ENCODE data around the gene MMP14. TPM values are rescaled to one million over a fixed set of nuclear protein-coding genes. Genes with fewer than 3 reads are reported as not detected.
"Not testable (repeated sequence)": the region's sequence is repeated elsewhere in the genome, so short reads cannot be mapped to it uniquely, and the experiment has no call there.

MMP14 gene
- polyA plus RNA-seq, 1 donor from 2014 or later, result not detected

GRCh38 chr14:22842211-22843122 lies 6.1 kb downstream of the MMP14 start:
- Mint-ChIP-seq H3K27ac (no peak overlapping the region), H3K27me3 (peaks cover 21% of the 10 kb centered on the region), H3K4me1 (peaks cover 0 to 3% (median 0%) of the 10 kb centered on the region in 3 donors), H3K4me3 (no peak overlapping the region), H3K9me3 (no peaks in the 10 kb centered on the region), H3K36me3 (no peaks in the 10 kb centered on the region)

- Mint-ChIP-seq H3K4me1 (peaks cover 0 to 2% (median 0%) of the 10 kb centered on the region in 3 donors), H3K9me3 (no peaks in the 10 kb centered on the region), H3K27ac (no peak overlapping the region), H3K4me3 (no peak overlapping the region), H3K27me3 (peaks cover 19% of the 10 kb centered on the region), H3K36me3 (no peaks in the 10 kb centered on the region)
Measured at GRCh38 chr14:22843123-22843925, 6.9 kb downstream of the MMP14 start.

GRCh38 chr14:22844221-22845102 lies 8.1 kb downstream of the MMP14 start:
- Mint-ChIP-seq H3K27me3 (peaks cover 14% of the 10 kb centered on the region), H3K4me1 (peaks cover 0 to 2% (median 0%) of the 10 kb centered on the region in 3 donors), H3K27ac (peak overlapping the region in 1 of 3 donors; percentile 47), H3K36me3 (no peaks in the 10 kb centered on the region), H3K4me3 (no peak overlapping the region), H3K9me3 (no peaks in the 10 kb centered on the region)

GRCh38 chr14:22845103-22845394 lies 8.7 kb downstream of the MMP14 start:
- Mint-ChIP-seq H3K36me3 (no peaks in the 10 kb centered on the region), H3K27me3 (peaks cover 14% of the 10 kb centered on the region), H3K4me1 (peaks cover 0 to 2% (median 0%) of the 10 kb centered on the region in 3 donors), H3K9me3 (no peaks in the 10 kb centered on the region), H3K27ac (no peak overlapping the region), H3K4me3 (no peak overlapping the region)

- Mint-ChIP-seq H3K4me1 (peaks cover 0 to 2% (median 0%) of the 10 kb centered on the region in 3 donors), H3K27ac (no peak overlapping the region), H3K36me3 (no peaks in the 10 kb centered on the region), H3K27me3 (peaks cover 11% of the 10 kb centered on the region), H3K4me3 (peak overlapping the region in 1 of 4 donors; percentile 37), H3K9me3 (no peaks in the 10 kb centered on the region)
Measured at GRCh38 chr14:22845821-22846625, 9.6 kb downstream of the MMP14 start.

GRCh38 chr14:22846811-22847307 lies 10.5 kb downstream of the MMP14 start:
- Mint-ChIP-seq H3K4me1 (peaks cover 0 to 2% (median 0%) of the 10 kb centered on the region in 3 donors), H3K9me3 (no peaks in the 10 kb centered on the region), H3K27ac (no peak overlapping the region), H3K36me3 (no peaks in the 10 kb centered on the region), H3K4me3 (no peak overlapping the region), H3K27me3 (peaks cover 9% of the 10 kb centered on the region)

- H3K4me3 Mint-ChIP-seq, result no peak overlapping the region
- H3K36me3 Mint-ChIP-seq, result no peaks in the 10 kb centered on the region
- no peaks in the 10 kb centered on the region for H3K9me3 Mint-ChIP-seq
- H3K27me3 Mint-ChIP-seq, result peaks cover 9% of the 10 kb centered on the region
- H3K4me1 Mint-ChIP-seq, result peaks cover 0 to 2% (median 2%) of the 10 kb centered on the region in 3 donors
- no peak overlapping the region for H3K27ac Mint-ChIP-seq
Measured at GRCh38 chr14:22847661-22848341, 11.4 kb downstream of the MMP14 start.

GRCh38 chr14:22848351-22849164 lies 12.2 kb downstream of the MMP14 start:
- peaks cover 9% of the 10 kb centered on the region for H3K27me3 Mint-ChIP-seq
- H3K27ac Mint-ChIP-seq, result no peak overlapping the region
- peaks cover 0 to 6% (median 5%) of the 10 kb centered on the region in 3 donors for H3K4me1 Mint-ChIP-seq
- H3K4me3 Mint-ChIP-seq, result no peak overlapping the region
- no peaks in the 10 kb centered on the region for H3K9me3 Mint-ChIP-seq
- peaks cover 1% of the 10 kb centered on the region for H3K36me3 Mint-ChIP-seq

GRCh38 chr14:22849212-22849819 lies 12.9 kb downstream of the MMP14 start:
- H3K27me3 Mint-ChIP-seq, result peaks cover 7% of the 10 kb centered on the region
- no peak overlapping the region for H3K27ac Mint-ChIP-seq
- H3K4me3 Mint-ChIP-seq, result no peak overlapping the region
- peaks cover 0 to 6% (median 5%) of the 10 kb centered on the region in 3 donors for H3K4me1 Mint-ChIP-seq
- H3K9me3 Mint-ChIP-seq, result no peaks in the 10 kb centered on the region
- peaks cover 1% of the 10 kb centered on the region for H3K36me3 Mint-ChIP-seq

- Mint-ChIP-seq H3K9me3 (no peaks in the 10 kb centered on the region), H3K4me1 (peaks cover 0 to 6% (median 5%) of the 10 kb centered on the region in 3 donors), H3K36me3 (peaks cover 1% of the 10 kb centered on the region), H3K4me3 (no peak overlapping the region), H3K27ac (no peak overlapping the region), H3K27me3 (peaks cover 2% of the 10 kb centered on the region)
Measured at GRCh38 chr14:22850944-22851764, 14.8 kb downstream of the MMP14 start.

GRCh38 chr14:22852178-22852577 lies 15.8 kb downstream of the MMP14 start:
- H3K9me3 Mint-ChIP-seq, H3K4me1 Mint-ChIP-seq, H3K27me3 Mint-ChIP-seq, H3K27ac Mint-ChIP-seq, H3K4me3 Mint-ChIP-seq, H3K36me3 Mint-ChIP-seq: not testable (repeated sequence)

- H3K4me3 Mint-ChIP-seq, result peak overlapping the region in 1 of 4 donors; percentile 90
- H3K4me1 Mint-ChIP-seq, result peaks cover 0 to 6% (median 4%) of the 10 kb centered on the region in 3 donors
- peak overlapping the region in 1 of 3 donors; percentile 27 for H3K27ac Mint-ChIP-seq
- H3K27me3 Mint-ChIP-seq, result no peaks in the 10 kb centered on the region
- H3K9me3 Mint-ChIP-seq, result no peaks in the 10 kb centered on the region
- peaks cover 1% of the 10 kb centered on the region for H3K36me3 Mint-ChIP-seq
Measured at GRCh38 chr14:22852599-22852939, 16.2 kb downstream of the MMP14 start.
